ENCODE measurements around the gene COL25A1. TPM values are rescaled to one million over a fixed set of nuclear protein-coding genes. Genes with fewer than 3 reads are reported as not detected.

Gene COL25A1
- total RNA-seq, 1 donor from 2014 or later = 5.6 TPM

DNA sequence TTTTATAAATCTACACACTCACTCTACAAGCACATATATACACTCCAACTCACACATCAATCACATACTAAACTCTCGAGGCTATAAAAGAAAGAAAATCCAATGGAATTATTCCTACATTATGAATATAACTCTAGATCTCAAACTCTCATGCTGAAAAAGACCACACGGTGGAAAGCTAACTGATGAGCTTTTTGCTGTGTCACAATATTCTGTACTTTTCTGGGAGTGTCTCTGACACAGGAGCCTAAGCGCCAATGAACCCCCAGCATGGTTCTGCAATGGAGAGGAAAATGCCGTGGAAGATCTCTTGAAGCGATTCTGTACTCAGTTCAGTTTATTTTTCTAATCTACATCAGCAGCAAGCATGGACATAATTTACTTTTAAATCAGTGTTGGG is 415.4 kb downstream of the COL25A1 start:
- DNase-seq (ENCODE audit: low spot score in 2 of 2) = no peak
- H3K4me1 ChIP-seq = no peaks in the 10 kb centered on the region
- H3K4me3 ChIP-seq = no peak overlapping the region
- H3K27ac ChIP-seq = no peak overlapping the region
- H3K9me3 ChIP-seq = no peaks in the 10 kb centered on the region
- intact Hi-C loops (cut with DNase I) = no loop called here
- H3K27me3 ChIP-seq = no peaks in the 10 kb centered on the region
- TF ChIP-seq, protein P1, sequence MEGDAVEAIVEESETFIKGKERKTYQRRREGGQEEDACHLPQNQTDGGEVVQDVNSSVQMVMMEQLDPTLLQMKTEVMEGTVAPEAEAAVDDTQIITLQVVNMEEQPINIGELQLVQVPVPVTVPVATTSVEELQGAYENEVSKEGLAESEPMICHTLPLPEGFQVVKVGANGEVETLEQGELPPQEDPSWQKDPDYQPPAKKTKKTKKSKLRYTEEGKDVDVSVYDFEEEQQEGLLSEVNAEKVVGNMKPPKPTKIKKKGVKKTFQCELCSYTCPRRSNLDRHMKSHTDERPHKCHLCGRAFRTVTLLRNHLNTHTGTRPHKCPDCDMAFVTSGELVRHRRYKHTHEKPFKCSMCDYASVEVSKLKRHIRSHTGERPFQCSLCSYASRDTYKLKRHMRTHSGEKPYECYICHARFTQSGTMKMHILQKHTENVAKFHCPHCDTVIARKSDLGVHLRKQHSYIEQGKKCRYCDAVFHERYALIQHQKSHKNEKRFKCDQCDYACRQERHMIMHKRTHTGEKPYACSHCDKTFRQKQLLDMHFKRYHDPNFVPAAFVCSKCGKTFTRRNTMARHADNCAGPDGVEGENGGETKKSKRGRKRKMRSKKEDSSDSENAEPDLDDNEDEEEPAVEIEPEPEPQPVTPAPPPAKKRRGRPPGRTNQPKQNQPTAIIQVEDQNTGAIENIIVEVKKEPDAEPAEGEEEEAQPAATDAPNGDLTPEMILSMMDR (IDR thresholded peaks at IDR 0.05) = no peak
- H3K36me3 ChIP-seq = no peaks in the 10 kb centered on the region

DNA sequence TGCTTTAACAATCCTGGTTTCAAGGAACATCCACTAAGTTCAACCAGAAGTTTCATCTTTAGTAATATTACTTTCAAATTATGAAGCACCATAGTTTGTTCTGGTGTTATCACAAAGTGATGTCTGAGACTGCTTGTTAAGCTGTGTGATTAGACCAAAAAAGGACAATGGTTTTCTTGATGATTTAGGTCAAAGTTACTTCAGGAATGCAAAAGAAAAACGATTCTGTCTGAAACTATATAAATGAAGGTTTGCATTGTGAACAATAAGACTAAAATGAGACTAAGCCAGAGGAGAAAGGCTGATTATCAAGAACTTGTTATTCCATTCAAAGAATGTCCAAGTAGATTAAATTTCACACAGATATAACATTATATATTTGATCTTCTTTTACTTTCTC is 417.2 kb downstream of the COL25A1 start:
- Histone ChIP-seq H3K4me3 (no peak overlapping the region), H3K9me3 (no peaks in the 10 kb centered on the region), H3K27ac (no peak overlapping the region), H3K27me3 (no peaks in the 10 kb centered on the region), H3K4me1 (no peaks in the 10 kb centered on the region), H3K36me3 (no peaks in the 10 kb centered on the region)
- TF ChIP-seq, protein P1 (IDR thresholded peaks at IDR 0.05) = no peak
- intact Hi-C loops (cut with DNase I) = no loop called here
- DNase-seq (ENCODE audit: low spot score in 2 of 2) = no peak

DNA sequence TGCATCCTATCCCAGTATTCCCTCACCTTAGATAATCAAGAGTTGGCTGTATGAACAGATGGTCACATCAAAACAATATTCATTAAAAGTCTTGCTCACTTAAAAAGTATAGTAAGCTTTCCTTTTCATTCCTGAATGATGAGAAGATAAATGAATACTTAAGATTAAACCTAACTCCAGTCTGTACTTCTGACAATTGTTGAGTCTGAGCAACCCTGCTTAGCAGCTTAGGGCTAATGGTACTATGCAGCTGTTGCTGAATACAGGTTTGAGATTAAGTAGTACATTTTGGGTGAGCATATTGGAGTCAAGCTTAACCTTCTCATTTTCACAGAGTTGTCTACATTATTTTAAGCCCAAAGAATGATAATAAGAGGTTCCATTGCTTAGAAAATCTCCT is 417.9 kb downstream of the COL25A1 start:
- intact Hi-C loops (cut with DNase I) = no loop called here
- no peaks in the 10 kb centered on the region for H3K27me3 ChIP-seq
- H3K36me3 ChIP-seq = no peaks in the 10 kb centered on the region
- no peaks in the 10 kb centered on the region for H3K9me3 ChIP-seq
- H3K4me3 ChIP-seq = no peak overlapping the region
- no peak for DNase-seq (ENCODE audit: low spot score in 2 of 2)
- TF ChIP-seq, protein P1 (IDR thresholded peaks at IDR 0.05) = no peak
- H3K27ac ChIP-seq = no peak overlapping the region
- H3K4me1 ChIP-seq = no peaks in the 10 kb centered on the region

DNA sequence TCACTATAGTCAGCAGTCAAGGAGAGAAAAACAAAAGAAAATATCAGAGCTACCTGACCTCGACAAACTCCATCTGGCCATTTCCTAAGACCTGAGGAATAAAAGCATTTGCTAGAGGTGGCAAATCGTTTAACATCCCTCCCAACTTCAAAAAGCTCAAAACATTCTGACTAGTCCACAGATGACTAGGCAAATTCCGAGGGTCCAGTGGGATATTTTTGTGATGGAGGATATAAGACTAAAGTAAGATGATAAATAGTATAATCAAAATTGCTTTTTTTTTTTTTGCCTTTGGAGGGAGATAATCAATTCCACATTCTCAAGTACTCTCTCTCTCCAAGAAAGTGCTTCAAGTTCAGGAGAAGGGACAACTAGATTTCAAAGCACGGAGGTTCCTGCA is 420.5 kb downstream of the COL25A1 start:
- Histone ChIP-seq H3K27ac (no peak overlapping the region), H3K27me3 (no peaks in the 10 kb centered on the region), H3K4me3 (no peak overlapping the region), H3K36me3 (no peaks in the 10 kb centered on the region), H3K4me1 (no peaks in the 10 kb centered on the region), H3K9me3 (no peaks in the 10 kb centered on the region)
- DNase-seq (ENCODE audit: low spot score in 2 of 2) = no peak
- intact Hi-C loops (cut with DNase I) = no loop called here
- TF ChIP-seq, protein P1 (IDR thresholded peaks at IDR 0.05) = no peak

DNA sequence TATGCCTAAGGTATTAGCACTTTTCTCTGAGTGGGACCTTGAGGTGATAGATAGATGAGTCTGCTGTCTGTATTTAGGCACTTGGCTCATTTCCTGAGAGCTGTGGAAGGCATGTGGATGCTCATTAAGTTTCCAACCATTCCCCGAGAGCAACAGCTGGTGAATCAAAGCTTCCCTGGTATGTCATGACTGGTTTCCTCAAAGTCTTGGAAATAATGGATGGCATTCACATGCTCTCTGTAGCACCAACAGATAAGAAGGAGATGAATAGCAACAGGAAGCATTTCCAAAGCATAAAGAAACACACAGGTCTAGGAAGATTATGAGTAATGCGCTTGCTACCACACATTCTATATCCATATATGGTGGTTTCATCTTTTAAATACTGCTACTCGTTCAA is 421.3 kb downstream of the COL25A1 start:
- TF ChIP-seq, protein P1 (IDR thresholded peaks at IDR 0.05) = no peak
- H3K27me3 ChIP-seq = no peaks in the 10 kb centered on the region
- H3K4me3 ChIP-seq = no peak overlapping the region
- no peaks in the 10 kb centered on the region for H3K9me3 ChIP-seq
- no peak overlapping the region for H3K27ac ChIP-seq
- intact Hi-C loops (cut with DNase I) = no loop called here
- no peaks in the 10 kb centered on the region for H3K36me3 ChIP-seq
- no peaks in the 10 kb centered on the region for H3K4me1 ChIP-seq
- DNase-seq (ENCODE audit: low spot score in 2 of 2) = no peak

DNA sequence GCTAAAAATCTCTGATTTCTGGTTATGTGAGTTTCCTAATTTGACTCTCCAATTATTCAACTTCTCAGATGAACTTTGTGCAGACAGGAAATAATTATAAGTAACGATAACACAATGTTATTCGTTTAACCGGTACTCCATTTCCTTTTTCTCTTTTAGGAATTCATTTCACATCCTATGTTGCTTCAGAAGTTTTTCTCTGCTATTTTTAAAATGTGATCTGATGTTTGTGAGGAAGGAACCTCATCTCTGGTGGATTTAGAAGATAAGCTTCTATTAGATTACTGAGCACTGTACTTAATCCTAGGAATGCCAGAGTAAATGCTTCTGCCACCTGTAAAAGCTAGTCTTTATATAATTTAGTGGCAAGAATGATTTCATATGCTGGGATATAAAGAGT is 423.7 kb downstream of the COL25A1 start:
- TF ChIP-seq, protein P1 (IDR thresholded peaks at IDR 0.05) = no peak
- no peak overlapping the region for H3K4me3 ChIP-seq

More for the DNA sequence above, 423.7 kb downstream of the COL25A1 start:
- Histone ChIP-seq H3K9me3 (no peaks in the 10 kb centered on the region), H3K36me3 (no peaks in the 10 kb centered on the region), H3K4me1 (no peaks in the 10 kb centered on the region), H3K27ac (no peak overlapping the region), H3K27me3 (no peaks in the 10 kb centered on the region)
- intact Hi-C loops (cut with DNase I) = no loop called here
- no peak for DNase-seq (ENCODE audit: low spot score in 2 of 2)

All from ascending aorta (tissue), 2 donors.